Epithelial cell of alveolus of lung (primary cell): Measurements from ENCODE around the gene ODAM. TPM values are rescaled to one million over a fixed set of nuclear protein-coding genes. Genes with fewer than 3 reads are reported as not detected.

ENCODE experiments used
- total RNA-seq: library from RNA; depleted of rRNA; stranded (reverse); fragments of >200 nt; gene quantifications from 2 replicates; pipeline ENCODE4 v1.2.1, GENCODE V29; 2015

The ODAM gene, protein sequence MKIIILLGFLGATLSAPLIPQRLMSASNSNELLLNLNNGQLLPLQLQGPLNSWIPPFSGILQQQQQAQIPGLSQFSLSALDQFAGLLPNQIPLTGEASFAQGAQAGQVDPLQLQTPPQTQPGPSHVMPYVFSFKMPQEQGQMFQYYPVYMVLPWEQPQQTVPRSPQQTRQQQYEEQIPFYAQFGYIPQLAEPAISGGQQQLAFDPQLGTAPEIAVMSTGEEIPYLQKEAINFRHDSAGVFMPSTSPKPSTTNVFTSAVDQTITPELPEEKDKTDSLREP
- total RNA-seq: not detected in 2 replicates

DNA sequence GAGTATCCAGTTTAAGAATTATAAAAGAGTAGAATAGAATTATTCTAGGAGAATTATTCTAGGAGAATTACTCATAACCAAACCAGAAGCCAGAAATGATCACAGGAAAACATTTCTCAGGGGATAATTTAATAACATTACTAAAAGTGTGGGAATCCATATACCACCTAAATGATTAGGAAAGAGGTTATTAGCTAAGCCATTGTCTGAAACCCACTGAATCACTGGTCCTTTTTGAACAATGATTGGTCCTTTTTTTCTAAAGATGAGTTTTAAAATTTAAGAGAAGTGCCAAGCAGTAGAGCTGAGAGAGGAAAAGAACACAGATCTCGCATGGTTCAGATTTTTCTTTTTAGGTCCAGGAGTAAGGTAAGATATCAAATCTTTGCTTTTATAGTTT is at the start of gene ODAM:
Gene ODAM (plus strand): TSS at position 301 of the 400 bp plus-strand sequence. CDS start 819 bp downstream, outside the sequence.

DNA sequence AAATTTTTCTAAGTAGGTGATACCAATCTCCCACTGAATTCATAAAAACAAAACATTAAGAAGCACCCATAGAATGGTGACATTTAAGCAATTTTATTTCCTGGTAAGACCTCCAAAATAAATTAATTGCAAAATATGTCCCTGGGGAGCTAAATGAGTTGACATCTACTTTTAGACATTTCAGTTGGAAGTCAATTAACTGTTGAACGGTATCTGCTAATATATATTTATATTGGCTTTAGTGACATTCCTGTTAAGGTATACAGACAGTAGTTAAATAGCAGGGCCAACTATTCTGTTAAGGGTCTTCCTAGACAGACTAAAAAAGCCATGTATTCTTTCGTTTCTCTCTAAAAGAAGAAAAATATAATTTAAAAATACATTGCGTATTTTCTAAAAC is 41.6 kb upstream of the ODAM start, which contains the start of gene PRR27:
Gene PRR27 (plus strand): TSS at position 301 of the 400 bp plus-strand sequence. CDS start 139 bp downstream, outside the sequence.

DNA sequence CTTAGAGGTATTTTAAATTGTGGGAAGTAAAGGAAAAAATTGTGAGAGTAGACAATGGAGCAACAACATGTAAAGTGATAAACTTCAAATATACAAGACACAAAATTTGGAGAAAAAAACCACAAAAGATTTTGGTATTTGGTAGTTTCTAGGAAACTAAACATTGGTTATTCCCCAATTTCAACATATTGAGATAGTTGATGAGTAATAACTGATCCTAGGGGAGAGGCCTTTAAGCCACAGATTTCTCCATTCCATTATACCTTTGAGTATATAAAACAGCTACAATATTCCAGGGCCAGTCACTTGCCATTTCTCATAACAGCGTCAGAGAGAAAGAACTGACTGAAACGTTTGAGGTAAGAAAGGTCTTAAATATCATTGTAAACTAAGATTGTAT is 30.3 kb downstream of the ODAM start, which contains the start of gene FDCSP:
Gene FDCSP (plus strand): TSS at position 301 of the 400 bp plus-strand sequence. CDS start 5,071 bp downstream, outside the sequence.

DNA sequence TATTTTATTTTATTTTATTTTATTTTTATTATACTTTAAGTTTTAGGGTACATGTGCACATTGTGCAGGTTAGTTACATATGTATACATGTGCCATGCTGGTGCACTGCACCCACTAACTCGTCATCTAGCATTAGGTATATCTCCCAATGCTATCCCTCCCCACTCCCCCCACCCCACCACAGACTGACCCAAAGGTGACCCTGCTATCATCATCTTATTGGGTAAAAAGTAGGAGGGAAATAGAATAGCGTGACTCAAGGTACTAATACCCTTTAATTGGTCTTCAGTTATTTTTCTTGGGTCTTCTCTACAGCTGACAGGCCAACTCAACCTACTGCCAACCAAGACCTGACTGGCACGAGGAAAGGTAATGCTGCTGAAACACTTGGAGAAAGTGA is 46.8 kb downstream of the ODAM start, which contains the start of gene CSN3:
Gene CSN3 (plus strand): TSS at position 301 of the 400 bp plus-strand sequence. CDS start 2,223 bp downstream, outside the sequence.

Other genes with a start within 250 kb of the ODAM start
- not detected in 2 replicates for gene CSN2, start 230.0 kb upstream of the ODAM start, total RNA-seq
- 0.80 TPM in 1 of 2 replicates, not detected in the other for gene STATH, start 199.8 kb upstream of the ODAM start, total RNA-seq
- gene HTN3, start 167.3 kb upstream of the ODAM start, total RNA-seq: not detected in 2 replicates
- not detected in 2 replicates for gene HTN1, start 145.3 kb upstream of the ODAM start, total RNA-seq
- not detected in 2 replicates for gene PRR27, start 41.5 kb upstream of the ODAM start, total RNA-seq
- gene FDCSP, start 30.4 kb downstream of the ODAM start, total RNA-seq: 7.7 and 11.6 TPM in 2 replicates
- not detected in 2 replicates for gene CSN3, start 46.9 kb downstream of the ODAM start, total RNA-seq
- not detected in 2 replicates for gene CABS1, start 139.3 kb downstream of the ODAM start, total RNA-seq
- gene SMR3A, start 165.0 kb downstream of the ODAM start, total RNA-seq: not detected in 2 replicates
- gene SMR3B, start 187.4 kb downstream of the ODAM start, total RNA-seq: not detected in 2 replicates
- not detected in 2 replicates for gene OPRPN, start 202.2 kb downstream of the ODAM start, total RNA-seq